Glutamatergic neuron (in vitro differentiated cells): Measurements from ENCODE around the gene CDADC1. TPM values are rescaled to one million over a fixed set of nuclear protein-coding genes. Genes with fewer than 3 reads are reported as not detected.

ENCODE experiments used
- DNase-seq: peaks from one replicate; pipeline ENCODE4 v3.0.0; 2022
- H3K27ac Mint-ChIP-seq: one replicate; pipeline ENCODE4 v1.8.0; 2020; ENCODE audit warnings: mild to moderate bottlenecking, mixed read lengths, inconsistent platforms; ENCODE audit not compliant: unreplicated experiment
- H3K27me3 Mint-ChIP-seq: one replicate; pipeline ENCODE4 v1.8.0; 2020; ENCODE audit warnings: mild to moderate bottlenecking, moderate library complexity, mixed read lengths, inconsistent platforms; ENCODE audit not compliant: unreplicated experiment
- H3K36me3 Mint-ChIP-seq: one replicate; pipeline ENCODE4 v1.8.0; 2020; ENCODE audit warnings: mild to moderate bottlenecking, mixed read lengths, inconsistent platforms; ENCODE audit not compliant: unreplicated experiment
- H3K4me1 Mint-ChIP-seq: one replicate; pipeline ENCODE4 v1.8.0; 2020; ENCODE audit warnings: mild to moderate bottlenecking, low read depth, mixed read lengths, inconsistent platforms; ENCODE audit not compliant: unreplicated experiment
- H3K4me3 Mint-ChIP-seq: one replicate; pipeline ENCODE4 v1.8.0; 2020; ENCODE audit warnings: mild to moderate bottlenecking, mixed read lengths, inconsistent platforms; ENCODE audit not compliant: unreplicated experiment
- H3K9me3 Mint-ChIP-seq: one replicate; pipeline ENCODE4 v1.8.0; 2020; ENCODE audit warnings: mild to moderate bottlenecking, moderate library complexity, mixed read lengths, inconsistent platforms; ENCODE audit not compliant: unreplicated experiment
- total RNA-seq: library from RNA; stranded (reverse); fragmentation: NEBNext Ultra II Directional; extraction: Animal tissue kit (Norgen Biotek cat#: 25700); gene quantifications from one replicate; pipeline ENCODE4 v1.2.1, GENCODE V29; 2021; ENCODE audit not compliant: unreplicated experiment
- TF ChIP-seq, protein P1 (sequence below): fragments of 200-600 bp; sonication (generic); IDR thresholded peaks from one replicate; pipeline ENCODE4 v1.5.0; 2021; ENCODE audit not compliant: partially characterized antibody, unreplicated experiment

CDADC1 gene
- total RNA-seq, 1 donor from 2014 or later: 4.3 TPM

DNA sequence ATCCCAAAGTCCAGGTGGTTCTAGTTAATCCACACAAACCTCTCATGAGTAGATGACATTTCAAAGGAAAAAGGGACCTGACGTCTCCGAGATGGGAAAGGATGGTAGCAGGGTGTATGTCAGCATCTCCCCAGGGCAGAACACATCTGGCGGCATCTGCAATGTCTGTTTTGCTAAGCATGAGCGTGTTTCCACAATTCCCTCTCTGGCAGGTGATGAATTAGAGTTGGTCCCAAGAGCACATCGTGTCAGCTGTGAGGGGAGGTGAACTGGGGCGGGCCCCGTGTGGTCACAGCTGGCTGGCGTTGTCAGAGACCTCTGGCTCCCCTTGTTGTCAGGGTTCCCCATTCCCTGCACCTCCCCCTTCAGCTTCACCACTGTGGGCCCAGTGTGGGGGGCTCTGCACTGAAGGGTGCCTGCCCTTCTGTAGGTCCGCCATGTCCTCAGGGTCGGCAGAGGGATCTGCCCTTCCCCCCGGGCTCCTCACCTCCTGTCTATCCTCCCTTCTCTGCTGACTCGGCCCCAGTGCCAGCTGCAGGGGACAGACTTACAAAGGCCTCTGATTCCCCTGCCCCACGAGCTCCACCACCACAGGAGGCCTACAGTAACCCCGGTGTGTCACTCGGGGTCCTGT, 58.2 kb downstream of the CDADC1 start:
- H3K9me3 Mint-ChIP-seq: peaks cover 2% of the 10 kb centered on the region
- peaks cover 13% of the 10 kb centered on the region for H3K4me1 Mint-ChIP-seq
- DNase-seq: no peak
- TF ChIP-seq, protein P1, sequence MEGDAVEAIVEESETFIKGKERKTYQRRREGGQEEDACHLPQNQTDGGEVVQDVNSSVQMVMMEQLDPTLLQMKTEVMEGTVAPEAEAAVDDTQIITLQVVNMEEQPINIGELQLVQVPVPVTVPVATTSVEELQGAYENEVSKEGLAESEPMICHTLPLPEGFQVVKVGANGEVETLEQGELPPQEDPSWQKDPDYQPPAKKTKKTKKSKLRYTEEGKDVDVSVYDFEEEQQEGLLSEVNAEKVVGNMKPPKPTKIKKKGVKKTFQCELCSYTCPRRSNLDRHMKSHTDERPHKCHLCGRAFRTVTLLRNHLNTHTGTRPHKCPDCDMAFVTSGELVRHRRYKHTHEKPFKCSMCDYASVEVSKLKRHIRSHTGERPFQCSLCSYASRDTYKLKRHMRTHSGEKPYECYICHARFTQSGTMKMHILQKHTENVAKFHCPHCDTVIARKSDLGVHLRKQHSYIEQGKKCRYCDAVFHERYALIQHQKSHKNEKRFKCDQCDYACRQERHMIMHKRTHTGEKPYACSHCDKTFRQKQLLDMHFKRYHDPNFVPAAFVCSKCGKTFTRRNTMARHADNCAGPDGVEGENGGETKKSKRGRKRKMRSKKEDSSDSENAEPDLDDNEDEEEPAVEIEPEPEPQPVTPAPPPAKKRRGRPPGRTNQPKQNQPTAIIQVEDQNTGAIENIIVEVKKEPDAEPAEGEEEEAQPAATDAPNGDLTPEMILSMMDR: no peak
- no peak overlapping the region for H3K27ac Mint-ChIP-seq
- H3K4me3 Mint-ChIP-seq: no peak overlapping the region
- peaks cover 11% of the 10 kb centered on the region for H3K27me3 Mint-ChIP-seq
- no peaks in the 10 kb centered on the region for H3K36me3 Mint-ChIP-seq

DNA sequence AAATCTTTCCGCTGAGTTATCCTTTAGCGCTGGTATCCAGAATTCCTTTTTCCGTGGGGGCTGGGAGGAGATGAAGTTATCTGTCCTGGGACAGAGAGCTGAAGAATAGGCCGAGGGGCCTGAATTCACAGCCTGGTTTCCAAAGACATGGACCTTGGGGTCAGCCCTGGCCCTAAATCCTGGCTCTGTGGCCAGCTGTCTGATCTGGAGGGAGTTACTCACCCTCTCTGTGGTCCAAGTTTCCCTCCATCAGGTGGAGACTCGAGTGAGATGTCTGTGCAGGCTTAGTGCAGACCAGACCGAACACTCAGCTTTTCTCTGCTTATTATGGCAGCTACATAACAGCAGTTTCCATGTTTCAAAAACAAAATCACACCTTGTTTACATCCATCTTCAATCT, 59.6 kb downstream of the CDADC1 start:
- Mint-ChIP-seq H3K4me3 (no peak overlapping the region), H3K36me3 (no peaks in the 10 kb centered on the region), H3K4me1 (peaks cover 6% of the 10 kb centered on the region), H3K9me3 (peaks cover 2% of the 10 kb centered on the region), H3K27me3 (peaks cover 2% of the 10 kb centered on the region), H3K27ac (no peak overlapping the region)
- no peak for DNase-seq
- TF ChIP-seq, protein P1: no peak

DNA sequence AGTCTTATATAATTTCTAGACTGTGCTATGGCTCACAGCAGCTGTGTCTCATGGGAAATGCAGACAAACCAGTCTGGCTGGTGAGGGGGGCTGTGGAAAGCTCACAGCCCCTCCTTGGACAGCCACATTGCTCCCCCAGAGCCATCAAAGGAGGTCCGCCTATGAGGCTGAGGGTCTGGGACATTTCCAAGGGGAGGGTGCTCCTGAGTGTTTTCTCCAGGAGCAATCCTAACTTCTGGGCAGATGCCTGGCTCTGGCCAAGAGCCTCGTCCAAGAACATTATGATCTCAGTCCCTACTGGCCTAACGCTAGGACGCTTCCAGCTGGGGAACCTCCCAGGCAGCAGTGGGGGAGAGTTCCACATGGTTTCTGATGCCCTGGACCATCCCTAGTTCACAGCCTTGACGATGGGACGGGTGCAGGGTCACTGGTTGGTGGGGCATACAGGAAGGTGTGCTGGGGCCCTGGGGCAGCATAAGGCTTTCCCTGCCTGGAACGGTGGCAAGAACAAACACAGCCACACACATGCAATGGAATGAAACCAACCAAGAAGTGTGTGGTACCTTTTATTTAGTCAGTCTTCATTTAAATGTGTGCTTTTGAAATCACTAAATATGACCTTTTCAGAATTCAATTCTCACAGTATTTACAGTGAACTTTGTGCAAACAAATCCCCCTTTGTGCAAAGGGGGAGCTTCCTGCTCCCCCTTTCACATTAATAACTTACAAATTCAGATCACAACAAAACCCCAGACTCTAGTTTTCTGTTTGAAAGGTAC, 60.6 kb downstream of the CDADC1 start:
- no peak overlapping the region for H3K27ac Mint-ChIP-seq
- H3K9me3 Mint-ChIP-seq: peaks cover 2% of the 10 kb centered on the region
- H3K4me3 Mint-ChIP-seq: no peak overlapping the region
- no peaks in the 10 kb centered on the region for H3K36me3 Mint-ChIP-seq
- DNase-seq: no peak
- H3K4me1 Mint-ChIP-seq: peaks cover 6% of the 10 kb centered on the region
- peaks cover 2% of the 10 kb centered on the region for H3K27me3 Mint-ChIP-seq
- TF ChIP-seq, protein P1: no peak

GRCh38 chr13:49308921-49309408, 61.2 kb downstream of the CDADC1 start:
- TF ChIP-seq, protein P1: no peak
- Mint-ChIP-seq H3K27ac (no peak overlapping the region), H3K9me3 (no peaks in the 10 kb centered on the region), H3K4me1 (peaks cover 6% of the 10 kb centered on the region), H3K36me3 (no peaks in the 10 kb centered on the region), H3K27me3 (peaks cover 2% of the 10 kb centered on the region), H3K4me3 (no peak overlapping the region)
- DNase-seq: no peak

- H3K9me3 Mint-ChIP-seq: no peaks in the 10 kb centered on the region
- H3K4me1 Mint-ChIP-seq: peaks cover 6% of the 10 kb centered on the region
- no peak overlapping the region for H3K4me3 Mint-ChIP-seq
- H3K27me3 Mint-ChIP-seq: peaks cover 2% of the 10 kb centered on the region
- H3K27ac Mint-ChIP-seq: no peak overlapping the region
- TF ChIP-seq, protein P1: no peak
- H3K36me3 Mint-ChIP-seq: no peaks in the 10 kb centered on the region
- no peak for DNase-seq
Measured at GRCh38 chr13:49310251-49310650, 62.5 kb downstream of the CDADC1 start.
